Retinal pigment epithelial cell (primary cell): ENCODE data around the gene UQCC3.
"Not testable (repeated sequence)": the region's sequence is repeated elsewhere in the genome, so short reads cannot be mapped to it uniquely, and the experiment has no call there.

ENCODE experiments used
- DNase-seq: peaks from one replicate; pipeline ENCODE4 v3.0.0-alpha.2; 2010; ENCODE audit warnings: low read depth
- H3K4me3 ChIP-seq: 2 replicates; pipeline ENCODE4 v1.5.1; 2011; ENCODE audit warnings: mild to moderate bottlenecking, low read length, control low read depth, moderate library complexity
- TF ChIP-seq, protein P1 (sequence below): conservative IDR thresholded peaks from 2 replicates; pipeline ENCODE4 v1.5.1; 2011; ENCODE audit warnings: low read depth, low read length, control low read depth, inconsistent platforms

Gene UQCC3

GRCh38 chr11:62687508-62688396, 16.3 kb downstream of the UQCC3 start:
- H3K4me3 ChIP-seq = peak overlapping the region; percentile 33
- TF ChIP-seq, protein P1, sequence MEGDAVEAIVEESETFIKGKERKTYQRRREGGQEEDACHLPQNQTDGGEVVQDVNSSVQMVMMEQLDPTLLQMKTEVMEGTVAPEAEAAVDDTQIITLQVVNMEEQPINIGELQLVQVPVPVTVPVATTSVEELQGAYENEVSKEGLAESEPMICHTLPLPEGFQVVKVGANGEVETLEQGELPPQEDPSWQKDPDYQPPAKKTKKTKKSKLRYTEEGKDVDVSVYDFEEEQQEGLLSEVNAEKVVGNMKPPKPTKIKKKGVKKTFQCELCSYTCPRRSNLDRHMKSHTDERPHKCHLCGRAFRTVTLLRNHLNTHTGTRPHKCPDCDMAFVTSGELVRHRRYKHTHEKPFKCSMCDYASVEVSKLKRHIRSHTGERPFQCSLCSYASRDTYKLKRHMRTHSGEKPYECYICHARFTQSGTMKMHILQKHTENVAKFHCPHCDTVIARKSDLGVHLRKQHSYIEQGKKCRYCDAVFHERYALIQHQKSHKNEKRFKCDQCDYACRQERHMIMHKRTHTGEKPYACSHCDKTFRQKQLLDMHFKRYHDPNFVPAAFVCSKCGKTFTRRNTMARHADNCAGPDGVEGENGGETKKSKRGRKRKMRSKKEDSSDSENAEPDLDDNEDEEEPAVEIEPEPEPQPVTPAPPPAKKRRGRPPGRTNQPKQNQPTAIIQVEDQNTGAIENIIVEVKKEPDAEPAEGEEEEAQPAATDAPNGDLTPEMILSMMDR = no peak
- DNase-seq = no peak

DNA sequence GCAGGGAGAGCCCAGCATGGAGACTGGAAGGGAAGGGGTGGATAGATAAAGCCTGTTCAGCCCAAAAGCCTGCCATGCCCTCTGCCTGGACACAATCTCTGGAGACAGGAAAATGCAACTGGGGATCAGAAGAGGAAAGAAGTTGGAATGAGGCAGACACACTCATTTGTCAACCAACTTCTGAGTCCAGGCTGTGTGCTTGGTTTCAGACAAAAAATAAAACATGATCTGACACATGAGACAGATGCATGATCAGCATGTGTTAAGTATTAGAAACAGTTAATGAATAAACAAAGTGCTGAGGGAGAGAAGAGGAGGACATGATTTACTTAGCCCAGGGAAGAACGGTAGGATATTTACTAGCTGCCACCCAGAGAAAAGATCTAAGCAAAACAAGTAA, 17.0 kb downstream of the UQCC3 start:
- TF ChIP-seq, protein P1 = no peak
- DNase-seq = no peak
- no peak overlapping the region for H3K4me3 ChIP-seq

DNA sequence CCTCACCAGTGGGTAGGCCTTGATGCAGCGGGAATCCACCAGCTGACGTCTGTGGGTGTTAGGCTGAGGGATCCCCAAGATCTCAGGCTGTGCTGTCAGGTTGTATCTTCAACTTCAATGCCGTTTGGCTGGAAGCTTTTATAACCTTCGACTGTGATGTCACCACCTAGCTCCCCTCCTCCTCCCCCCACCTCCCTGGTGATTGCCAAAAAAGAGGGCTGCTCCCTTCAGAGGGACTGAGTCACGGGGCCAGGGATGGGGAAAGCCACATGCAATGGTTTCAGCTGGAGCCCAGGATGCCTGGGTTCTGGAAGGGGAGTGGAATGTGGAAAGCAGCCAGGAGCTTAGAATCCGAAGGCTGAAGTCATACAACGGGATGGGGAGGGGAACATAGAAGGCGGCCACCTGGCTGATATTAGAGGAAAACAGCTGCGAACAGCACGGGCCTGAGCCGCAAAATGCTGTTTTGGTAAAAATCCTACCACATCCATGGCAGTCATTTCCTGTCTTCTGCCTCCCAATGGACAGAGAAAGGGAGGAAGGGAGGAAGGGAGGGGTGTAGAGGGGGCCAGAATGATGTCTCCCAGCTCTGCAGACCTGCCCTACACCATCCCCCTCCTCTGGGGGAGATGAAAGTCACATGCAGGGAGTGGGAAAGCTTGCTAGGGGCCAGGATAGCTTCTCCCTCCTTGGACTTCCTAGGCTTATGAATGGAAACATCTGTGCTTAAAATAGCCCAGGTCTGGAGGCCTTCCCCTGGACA, 18.1 kb downstream of the UQCC3 start, which contains the start of gene LRRN4CL:
Gene LRRN4CL (minus strand): TSS at position 110 of the 763 bp plus-strand sequence. CDS start 1,022 bp downstream, outside the sequence.
- DNase-seq = no peak
- TF ChIP-seq, protein P1 = no peak
- no peak within 1 kb of the TSS for H3K4me3 ChIP-seq

DNA sequence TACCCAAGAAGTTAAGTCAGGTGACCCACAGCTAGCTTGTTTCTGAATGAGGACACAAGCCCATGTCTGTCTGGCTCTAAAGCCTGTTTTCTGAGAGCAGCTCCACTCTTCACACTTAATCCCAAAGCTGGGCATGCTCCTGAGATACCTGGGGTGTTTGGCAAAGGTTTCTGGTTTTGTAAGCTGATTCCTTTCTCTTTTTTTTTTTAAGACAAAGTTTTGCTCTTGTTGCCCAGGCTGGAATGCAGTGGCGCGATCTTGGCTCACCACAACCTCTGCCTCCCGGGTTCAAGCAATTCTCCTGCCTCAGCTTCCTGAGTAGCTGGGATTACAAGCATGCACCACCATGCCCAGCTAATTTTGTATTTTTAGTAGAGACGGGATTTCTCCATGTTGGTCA, 22.2 kb downstream of the UQCC3 start:
- DNase-seq, H3K4me3 ChIP-seq: not testable (repeated sequence)

- TF ChIP-seq, protein P1 = peak; percentile 87
- no peak overlapping the region for H3K4me3 ChIP-seq
These were observed 23.1 kb downstream of the UQCC3 start for GRCh38 chr11:62694455-62695167.

GRCh38 chr11:62702246-62702645, 30.8 kb downstream of the UQCC3 start:
- H3K4me3 ChIP-seq = no peak overlapping the region
- TF ChIP-seq, protein P1 = no peak
- no peak for DNase-seq

More at GRCh38 chr11:62694455-62695167, 23.1 kb downstream of the UQCC3 start:
- no peak for DNase-seq

DNA sequence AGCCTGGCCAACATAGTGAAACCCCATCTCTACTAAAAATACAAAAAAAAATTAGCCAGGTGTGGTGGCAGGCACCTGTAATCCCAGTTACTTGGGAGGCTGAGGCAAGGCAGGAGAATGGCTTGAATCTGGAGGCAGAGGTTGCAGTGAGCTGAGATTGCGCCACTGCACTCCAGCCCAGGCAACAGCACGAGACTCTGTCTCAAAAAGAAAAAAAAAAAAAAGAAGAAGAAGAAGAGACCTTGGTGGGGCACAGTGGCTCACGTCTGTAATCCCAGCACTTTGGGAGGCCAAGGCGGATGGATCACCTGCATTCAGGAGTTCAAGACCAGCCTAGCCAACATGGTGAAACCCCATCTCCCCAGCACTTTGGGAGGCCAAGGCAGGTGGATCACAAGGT, 32.4 kb downstream of the UQCC3 start:
- not testable (repeated sequence) for H3K4me3 ChIP-seq, DNase-seq
